ENCODE results near the gene MED13.

Gene MED13

GRCh38 chr17:62064791-62065563, at the start of gene MED13:
Gene MED13, minus strand, starts transcription at chr17:62065278. Its CDS starts 73 bp downstream, at chr17:62065205.
- DNase-seq (ENCODE audit: low spot score) (peak; percentile 21), FAIRE-seq (no peak)

GRCh38 chr17:62112229-62112628, 47.2 kb upstream of the MED13 start:
- no peak for FAIRE-seq
- DNase-seq (ENCODE audit: low spot score), result no peak

- no peak for DNase-seq (ENCODE audit: low spot score)
- FAIRE-seq, result no peak
These were observed 46.6 kb upstream of the MED13 start for GRCh38 chr17:62111562-62112171.

- no peak for FAIRE-seq
- DNase-seq (ENCODE audit: low spot score), result no peak
These were observed 45.9 kb upstream of the MED13 start for GRCh38 chr17:62110923-62111484.

GRCh38 chr17:62109924-62110323, 44.8 kb upstream of the MED13 start:
- no peak for DNase-seq (ENCODE audit: low spot score)
- FAIRE-seq, result no peak

GRCh38 chr17:62109378-62109902, 44.4 kb upstream of the MED13 start:
- DNase-seq (ENCODE audit: low spot score) (peak; percentile 79), FAIRE-seq (peak; percentile 57)

GRCh38 chr17:62105861-62106260, 40.8 kb upstream of the MED13 start:
- DNase-seq (ENCODE audit: low spot score) (no peak), FAIRE-seq (no peak)

- FAIRE-seq, result no peak
- DNase-seq (ENCODE audit: low spot score), result no peak
These were observed 40.3 kb upstream of the MED13 start for GRCh38 chr17:62105357-62105756.

GRCh38 chr17:62101515-62101914, 36.4 kb upstream of the MED13 start:
- DNase-seq (ENCODE audit: low spot score), result no peak
- FAIRE-seq, result no peak

- no peak for FAIRE-seq
- no peak for DNase-seq (ENCODE audit: low spot score)
These were observed 36.0 kb upstream of the MED13 start for GRCh38 chr17:62101090-62101489.

GRCh38 chr17:62100055-62100454, 35.0 kb upstream of the MED13 start:
- no peak for FAIRE-seq

GRCh38 chr17:62099532-62099931, 34.5 kb upstream of the MED13 start:
- DNase-seq (ENCODE audit: low spot score), result no peak
- FAIRE-seq, result no peak

More at GRCh38 chr17:62100055-62100454, 35.0 kb upstream of the MED13 start:
- no peak for DNase-seq (ENCODE audit: low spot score)

- no peak for DNase-seq (ENCODE audit: low spot score)
These were observed 33.6 kb upstream of the MED13 start for GRCh38 chr17:62098623-62099231.

GRCh38 chr17:62096401-62096670, 31.3 kb upstream of the MED13 start:
- no peak for FAIRE-seq
- DNase-seq (ENCODE audit: low spot score), result no peak

More at GRCh38 chr17:62098623-62099231, 33.6 kb upstream of the MED13 start:
- FAIRE-seq, result no peak

- DNase-seq (ENCODE audit: low spot score) (no peak), FAIRE-seq (no peak)
These were observed 29.1 kb upstream of the MED13 start for GRCh38 chr17:62094175-62094574.

- DNase-seq (ENCODE audit: low spot score), result peak; percentile 97
- peak; percentile 97 for FAIRE-seq
These were observed 28.4 kb upstream of the MED13 start for GRCh38 chr17:62093188-62094155.

GRCh38 chr17:62092784-62093183, 27.7 kb upstream of the MED13 start:
- DNase-seq (ENCODE audit: low spot score), result peak; percentile 3
- FAIRE-seq, result no peak

GRCh38 chr17:62091804-62092203, 26.7 kb upstream of the MED13 start:
- FAIRE-seq (no peak), DNase-seq (ENCODE audit: low spot score) (no peak)

- DNase-seq (ENCODE audit: low spot score), result no peak
- no peak for FAIRE-seq
These were observed 25.8 kb upstream of the MED13 start for GRCh38 chr17:62090868-62091267.

GRCh38 chr17:62090021-62090824, 25.1 kb upstream of the MED13 start:
- FAIRE-seq, result no peak
- DNase-seq (ENCODE audit: low spot score), result no peak
